ENCODE data around the gene MRPS5.

DNA sequence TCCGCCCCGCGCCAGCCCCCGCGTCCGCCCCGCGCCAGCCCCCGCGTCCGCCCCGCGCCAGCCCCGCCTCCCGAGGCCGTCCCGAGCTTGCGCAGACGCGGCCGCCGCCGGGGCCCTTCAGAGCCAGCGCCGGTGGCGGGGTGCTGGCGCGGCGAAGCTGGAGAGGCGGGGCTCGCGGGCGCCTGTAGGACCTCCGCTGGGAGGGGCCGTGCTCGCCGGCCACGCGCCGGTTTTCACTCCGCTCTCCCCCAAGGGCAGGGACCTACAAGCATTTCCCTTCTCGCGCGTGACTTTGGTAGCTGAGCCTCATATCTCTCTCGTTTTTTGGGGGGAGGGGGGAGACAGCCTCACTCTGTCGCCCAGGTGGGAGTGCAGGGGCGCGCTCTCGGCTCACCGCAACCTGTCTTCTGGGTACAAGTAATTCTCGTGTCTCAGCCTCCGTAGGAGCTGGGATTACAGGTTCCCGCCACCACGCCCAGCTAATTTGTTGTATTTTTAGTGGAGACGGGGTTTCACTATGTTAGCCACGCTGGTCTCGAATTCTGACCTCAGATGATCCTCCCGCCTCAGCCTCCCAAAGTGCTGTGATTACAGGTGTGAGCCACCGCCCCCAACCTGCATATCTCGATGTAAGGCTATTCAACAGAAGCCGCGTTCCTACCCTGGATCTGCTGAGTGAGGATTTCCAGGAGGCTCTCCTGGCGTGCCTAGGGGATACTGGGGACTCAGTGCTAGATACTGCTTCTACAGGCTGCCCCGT, 38.3 kb upstream of the MRPS5 start, which contains the start of gene ZNF514:
- TF ChIP-seq, protein P1, sequence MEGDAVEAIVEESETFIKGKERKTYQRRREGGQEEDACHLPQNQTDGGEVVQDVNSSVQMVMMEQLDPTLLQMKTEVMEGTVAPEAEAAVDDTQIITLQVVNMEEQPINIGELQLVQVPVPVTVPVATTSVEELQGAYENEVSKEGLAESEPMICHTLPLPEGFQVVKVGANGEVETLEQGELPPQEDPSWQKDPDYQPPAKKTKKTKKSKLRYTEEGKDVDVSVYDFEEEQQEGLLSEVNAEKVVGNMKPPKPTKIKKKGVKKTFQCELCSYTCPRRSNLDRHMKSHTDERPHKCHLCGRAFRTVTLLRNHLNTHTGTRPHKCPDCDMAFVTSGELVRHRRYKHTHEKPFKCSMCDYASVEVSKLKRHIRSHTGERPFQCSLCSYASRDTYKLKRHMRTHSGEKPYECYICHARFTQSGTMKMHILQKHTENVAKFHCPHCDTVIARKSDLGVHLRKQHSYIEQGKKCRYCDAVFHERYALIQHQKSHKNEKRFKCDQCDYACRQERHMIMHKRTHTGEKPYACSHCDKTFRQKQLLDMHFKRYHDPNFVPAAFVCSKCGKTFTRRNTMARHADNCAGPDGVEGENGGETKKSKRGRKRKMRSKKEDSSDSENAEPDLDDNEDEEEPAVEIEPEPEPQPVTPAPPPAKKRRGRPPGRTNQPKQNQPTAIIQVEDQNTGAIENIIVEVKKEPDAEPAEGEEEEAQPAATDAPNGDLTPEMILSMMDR (conservative IDR thresholded peaks at IDR 0.05; ENCODE audit: low read depth, low read length), result no peak
- no peak for TF ChIP-seq EZH2 (IDR thresholded peaks at IDR 0.05; ENCODE audit: low read length, unreplicated experiment)
